ENCODE data around the gene ALK.

ALK gene

GRCh38 chr2:29469516-29469915, 451.9 kb downstream of the ALK start:
- DNase-seq (ENCODE audit: low spot score) = no peak
- Histone ChIP-seq H3K4me3 (no peak overlapping the region), H3K27ac (no peak overlapping the region)
- no peak for TF ChIP-seq CTCF (IDR thresholded peaks at IDR 0.05)

- Histone ChIP-seq H3K27ac (no peak overlapping the region), H3K4me3 (no peak overlapping the region)
- no peak for TF ChIP-seq CTCF (IDR thresholded peaks at IDR 0.05)
- no peak for DNase-seq (ENCODE audit: low spot score)
These were observed 458.0 kb downstream of the ALK start for GRCh38 chr2:29463181-29463900.

- no peak for TF ChIP-seq CTCF (IDR thresholded peaks at IDR 0.05)
- H3K27ac ChIP-seq = no peak overlapping the region
- no peak for DNase-seq (ENCODE audit: low spot score)
- no peak overlapping the region for H3K4me3 ChIP-seq
These were observed 459.1 kb downstream of the ALK start for GRCh38 chr2:29462293-29462692.

- Histone ChIP-seq H3K4me3 (no peak overlapping the region), H3K27ac (no peak overlapping the region)
- no peak for DNase-seq (ENCODE audit: low spot score)
- no peak for TF ChIP-seq CTCF (IDR thresholded peaks at IDR 0.05)
These were observed 461.2 kb downstream of the ALK start for GRCh38 chr2:29460190-29460589.

- Histone ChIP-seq H3K27ac (no peak overlapping the region), H3K4me3 (no peak overlapping the region)
- no peak for DNase-seq (ENCODE audit: low spot score)
- no peak for TF ChIP-seq CTCF (IDR thresholded peaks at IDR 0.05)
These were observed 461.8 kb downstream of the ALK start for GRCh38 chr2:29459445-29460179.

GRCh38 chr2:29456429-29456828, 465.0 kb downstream of the ALK start:
- H3K4me3 ChIP-seq = no peak overlapping the region
- DNase-seq (ENCODE audit: low spot score) = no peak
- no peak overlapping the region for H3K27ac ChIP-seq
- TF ChIP-seq CTCF (IDR thresholded peaks at IDR 0.05) = no peak
